Right renal cortex interstitium (tissue), 3 donors: ENCODE data around the gene PTBP2. TPM values are rescaled to one million over a fixed set of nuclear protein-coding genes. Genes with fewer than 3 reads are reported as not detected.
"Not testable (repeated sequence)": the region's sequence is repeated elsewhere in the genome, so short reads cannot be mapped to it uniquely, and the experiment has no call there.

ENCODE experiments used
- DNase-seq, 3 donors: peaks; one replicate each; pipeline ENCODE4 v3.0.0-alpha.2; 2013; ENCODE audit warnings: low read depth in 3 of 3, low spot score in 2 of 3
- polyA plus RNA-seq, 3 donors: library from polyadenylated mRNA; unstranded; fragments of 120-200 nt; gene quantifications; one replicate each; pipeline ENCODE4 v1.2.1, GENCODE V29; 2013; ENCODE audit not compliant: insufficient read length in 3 of 3

PTBP2 gene
- polyA plus RNA-seq, 3 donors, result 49.6 to 52.2 (median 50.4) TPM

DNA sequence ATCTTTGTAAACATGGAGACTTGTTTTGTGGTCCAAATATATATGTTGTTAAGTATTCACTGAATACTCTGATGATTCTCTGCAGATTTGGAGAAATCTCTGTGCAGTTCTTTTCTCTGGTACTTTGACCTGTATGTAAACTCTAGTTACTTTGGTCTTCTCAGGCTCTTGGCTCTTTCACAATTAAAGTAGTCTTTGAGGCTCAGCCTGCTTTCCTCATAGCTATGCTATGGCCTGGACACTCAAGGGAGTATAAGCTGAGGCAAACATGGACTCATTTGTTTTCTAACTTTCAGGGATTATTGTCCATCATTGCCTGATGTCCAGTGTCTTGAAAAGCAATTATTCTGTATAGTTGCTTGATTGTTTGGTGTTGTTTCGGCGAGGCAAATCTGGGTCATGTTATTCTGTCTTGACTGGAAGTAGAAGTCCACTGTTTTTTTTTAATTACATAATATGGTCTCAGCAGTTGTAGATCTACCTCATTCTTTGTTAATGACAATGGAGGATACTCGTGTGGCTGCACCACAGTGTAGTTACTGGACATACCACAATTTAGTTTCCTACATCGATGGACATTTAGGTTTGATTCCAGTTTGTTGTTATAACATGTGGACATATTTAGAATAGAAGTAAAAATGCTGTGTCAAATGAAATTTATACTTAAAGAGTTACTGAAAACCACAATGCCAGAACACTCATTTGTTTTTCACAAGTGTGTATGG is 9.2 kb downstream of the PTBP2 start:
- DNase-seq, result no peak

- DNase-seq, result no peak
Measured at GRCh38 chr1:96741335-96741734, 19.8 kb downstream of the PTBP2 start.

DNA sequence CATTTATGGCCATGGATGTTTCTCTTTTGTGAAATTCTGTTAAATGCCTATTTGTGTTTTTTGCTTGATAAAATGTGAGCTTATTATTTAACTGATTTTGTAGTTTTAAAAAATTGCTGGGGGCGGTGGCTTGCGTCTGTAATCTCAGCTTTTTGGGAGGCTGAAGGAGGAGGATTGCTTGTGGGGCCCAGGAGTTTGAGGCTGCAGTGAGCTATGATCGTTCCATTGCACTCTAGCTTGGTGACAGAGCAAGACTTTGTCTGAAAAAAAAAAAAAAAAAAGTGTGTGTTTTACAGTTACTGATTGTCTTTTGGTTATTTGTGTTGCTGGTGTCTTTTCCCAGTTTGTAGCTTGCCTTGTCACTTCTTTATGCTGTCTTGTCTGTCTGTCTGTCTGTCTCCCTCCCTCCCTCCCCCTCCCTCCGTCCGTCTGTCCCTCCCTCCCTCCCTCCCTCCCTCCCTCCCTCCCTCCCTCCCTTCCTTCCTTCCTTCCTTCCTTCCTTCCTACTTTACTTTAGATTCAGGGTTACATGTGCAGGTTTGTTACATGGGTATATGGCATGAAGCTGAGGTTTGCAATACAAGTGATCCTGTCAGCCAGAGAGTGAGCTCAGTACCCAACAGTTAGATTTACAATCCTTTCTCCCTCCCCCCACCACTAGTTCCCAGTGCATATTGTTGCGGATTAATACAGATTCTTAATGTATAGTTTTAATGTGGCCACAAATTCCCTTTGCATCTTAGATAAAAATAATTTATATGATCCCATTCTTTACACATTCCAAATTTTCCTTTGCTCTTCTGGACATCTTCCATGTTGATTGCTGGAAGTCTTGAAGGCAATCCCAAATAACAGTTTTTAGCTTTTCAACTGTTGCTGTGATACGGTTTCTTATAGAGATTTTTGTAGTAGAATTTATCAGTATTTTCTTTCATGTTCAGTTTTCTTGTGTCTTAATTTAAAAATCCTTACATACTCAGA is 25.1 kb downstream of the PTBP2 start:
- no peak for DNase-seq

- DNase-seq, result no peak
Measured at GRCh38 chr1:96747565-96747964, 26.0 kb downstream of the PTBP2 start.

GRCh38 chr1:96748078-96748477 is 26.5 kb downstream of the PTBP2 start:
- no peak for DNase-seq

DNA sequence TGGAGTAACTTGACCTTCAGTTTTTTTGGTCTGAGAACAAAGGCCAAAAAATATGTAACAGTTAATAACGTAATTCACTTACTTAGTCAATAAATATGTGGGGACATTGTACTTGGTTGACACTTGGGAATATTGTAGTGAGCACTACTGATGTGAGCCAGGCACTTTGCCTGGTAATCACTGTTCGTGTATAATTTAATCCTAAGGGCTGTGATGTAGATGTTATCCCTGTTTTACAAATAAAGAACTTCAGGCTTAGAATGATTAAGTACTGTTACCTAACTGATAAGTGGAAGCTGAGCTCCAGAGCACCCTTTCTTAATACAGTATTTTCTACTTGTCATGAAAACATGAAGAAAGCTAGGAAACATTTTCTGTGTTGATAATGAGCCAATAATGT is 28.0 kb downstream of the PTBP2 start:
- no peak for DNase-seq

GRCh38 chr1:96752394-96752793 is 30.8 kb downstream of the PTBP2 start:
- DNase-seq, result no peak

DNA sequence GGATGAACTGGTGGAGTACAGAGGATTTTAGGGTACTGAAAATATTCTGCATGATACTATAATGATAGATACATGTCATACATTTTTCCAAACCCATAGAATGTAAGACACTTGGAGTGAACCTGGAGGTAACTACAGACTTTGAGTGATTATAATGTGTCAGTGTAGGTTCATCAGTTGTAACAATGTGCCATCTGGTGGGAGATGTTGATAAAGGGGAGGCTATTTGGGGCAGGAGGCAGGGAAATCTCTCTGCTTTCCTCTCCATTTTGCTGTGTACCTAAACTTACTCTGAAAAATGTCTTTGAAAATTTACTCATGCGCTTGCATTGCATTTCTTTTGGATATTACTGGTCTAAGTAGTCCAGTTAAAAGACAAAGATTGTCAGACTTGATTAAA is 35.2 kb downstream of the PTBP2 start:
- DNase-seq, result no peak

DNA sequence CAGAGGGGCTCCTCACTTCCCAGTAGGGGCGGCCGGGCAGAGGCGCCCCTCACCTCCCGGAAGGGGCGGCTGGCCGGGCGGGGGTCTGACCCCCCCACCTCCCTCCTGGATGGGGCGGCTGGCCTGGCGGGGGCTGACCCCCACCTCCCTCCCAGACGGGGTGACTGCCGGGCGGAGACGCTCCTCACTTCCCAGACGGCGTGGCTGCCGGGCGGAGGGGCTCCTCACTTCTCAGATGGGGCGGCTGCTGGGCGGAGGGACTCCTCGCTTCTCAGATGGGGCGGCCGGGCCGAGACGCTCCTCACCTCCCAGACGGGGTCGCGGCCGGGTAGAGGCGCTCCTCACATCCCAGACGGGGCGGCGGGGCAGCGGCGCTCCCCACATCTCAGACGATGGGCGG is 41.0 kb downstream of the PTBP2 start:
- DNase-seq, result not testable (repeated sequence)

DNA sequence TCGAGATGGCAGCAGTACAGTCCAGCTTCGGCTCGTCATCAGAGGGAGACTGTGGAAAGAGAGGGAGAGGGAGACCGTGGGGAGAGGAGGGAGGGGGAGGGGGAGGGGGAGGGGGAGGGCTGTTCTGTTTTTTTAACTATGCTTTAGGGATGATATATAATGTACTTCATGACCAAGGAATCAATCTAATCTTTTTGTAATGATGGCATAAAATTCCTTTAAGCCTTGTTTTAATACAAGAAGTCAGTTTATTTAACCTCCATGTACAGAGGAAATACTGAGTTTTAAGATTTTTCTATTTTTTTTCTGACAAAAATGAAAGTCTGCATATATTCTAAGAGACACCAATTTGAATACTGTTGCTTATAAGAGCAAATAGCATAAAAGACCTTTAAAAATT is 41.9 kb downstream of the PTBP2 start:
- DNase-seq, result no peak

GRCh38 chr1:96764469-96764868 is 42.9 kb downstream of the PTBP2 start:
- no peak for DNase-seq

GRCh38 chr1:96771847-96772246 is 50.3 kb downstream of the PTBP2 start:
- no peak for DNase-seq

GRCh38 chr1:96772349-96772748 is 50.8 kb downstream of the PTBP2 start:
- DNase-seq, result no peak

GRCh38 chr1:96772972-96773371 is 51.4 kb downstream of the PTBP2 start:
- no peak for DNase-seq

GRCh38 chr1:96782206-96782605 is 60.6 kb downstream of the PTBP2 start:
- DNase-seq, result no peak

- no peak for DNase-seq
Measured at GRCh38 chr1:96782856-96783255, 61.3 kb downstream of the PTBP2 start.

- no peak for DNase-seq
Measured at GRCh38 chr1:96790599-96790998, 69.0 kb downstream of the PTBP2 start.

DNA sequence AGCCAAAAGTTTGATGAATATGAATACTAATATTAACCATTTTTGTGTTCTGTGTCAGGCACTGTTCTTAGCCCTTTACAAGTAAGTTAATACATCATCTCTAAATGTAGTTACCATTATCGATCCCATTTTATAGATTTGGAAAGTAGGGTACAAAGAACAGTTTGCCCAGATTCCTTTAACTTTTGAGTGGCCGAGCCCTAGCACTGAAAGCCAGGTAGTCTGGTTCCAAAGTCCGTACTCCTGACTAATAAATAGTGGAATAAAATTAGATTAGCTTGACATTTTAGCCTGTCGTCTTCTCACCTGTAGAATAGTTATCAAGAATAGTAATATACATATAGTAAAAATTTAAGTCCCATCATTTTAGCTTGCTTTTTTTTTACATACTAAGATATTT is 70.6 kb downstream of the PTBP2 start:
- no peak for DNase-seq

DNA sequence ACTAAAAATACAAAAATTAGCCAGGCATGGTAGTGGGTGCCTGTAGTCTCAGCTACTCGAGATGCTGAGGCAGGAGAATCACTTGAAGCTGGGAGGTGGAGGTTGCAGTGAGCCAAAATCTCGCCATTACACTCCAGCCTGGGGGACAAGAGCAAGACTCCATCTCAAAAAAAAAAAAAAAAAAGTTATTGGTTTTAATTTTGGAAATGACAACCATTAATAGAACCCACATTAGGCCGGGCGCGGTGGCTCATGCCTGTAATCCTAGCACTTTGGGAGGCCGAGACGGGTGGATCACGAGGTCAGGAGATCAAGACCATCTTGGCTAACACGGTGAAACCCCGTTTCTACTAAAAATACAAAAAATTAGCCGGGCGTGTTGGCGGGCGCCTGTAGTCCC is 80.1 kb downstream of the PTBP2 start:
- DNase-seq, result not testable (repeated sequence)

- no peak for DNase-seq
Measured at GRCh38 chr1:96804648-96805047, 83.1 kb downstream of the PTBP2 start.

DNA sequence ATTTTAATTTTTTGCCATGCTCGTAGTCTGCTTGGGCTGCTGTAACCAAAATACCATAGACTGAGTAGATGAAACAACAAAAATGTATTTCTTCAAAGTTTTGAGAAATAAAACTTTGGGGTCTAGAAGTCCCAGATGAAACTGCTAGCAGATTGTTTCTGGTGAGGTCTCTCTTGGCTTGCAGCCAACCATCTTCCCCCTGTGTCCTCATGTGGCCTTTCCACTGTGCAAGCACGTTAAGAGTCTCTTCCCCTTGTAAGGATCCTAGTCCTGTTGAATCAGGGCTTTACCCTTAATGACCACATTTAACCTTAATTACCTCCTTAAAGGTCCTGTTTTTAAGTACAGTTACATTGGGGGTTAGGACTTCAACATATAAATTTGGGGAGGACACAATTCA is 86.6 kb downstream of the PTBP2 start:
- no peak for DNase-seq

DNA sequence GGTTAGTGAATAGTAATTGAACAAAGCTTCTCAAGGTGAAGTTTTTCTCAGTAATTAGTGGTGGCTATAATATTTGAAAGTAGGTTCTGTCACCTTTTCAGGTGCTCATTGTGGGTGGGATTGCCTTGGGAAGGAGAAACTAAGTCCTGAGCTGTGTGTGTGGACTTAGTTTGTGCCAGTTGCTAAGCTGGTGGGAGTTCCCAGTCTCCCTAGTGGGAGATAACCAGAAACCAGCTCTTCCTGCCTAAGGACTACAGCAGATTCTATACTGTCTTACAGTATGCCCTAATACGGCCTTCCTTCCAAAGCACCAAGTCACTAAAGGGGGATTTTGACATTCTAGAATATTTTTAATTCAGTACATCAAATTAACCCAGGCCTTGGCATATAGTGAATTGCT is 94.3 kb downstream of the PTBP2 start:
- no peak for DNase-seq
